IPS-18a (cell line): ENCODE results near the gene MKLN1.
A peak's percentile ranks its signal among the peaks of the same experiment; 100 is the strongest.
"Not testable (repeated sequence)": the region's sequence is repeated elsewhere in the genome, so short reads cannot be mapped to it uniquely, and the experiment has no call there.

Experiments used
- H3K27ac ChIP-seq: one replicate; pipeline ENCODE4 v1.5.1; 2013; ENCODE audit warnings: low read length
- H3K27me3 ChIP-seq: one replicate; pipeline ENCODE4 v1.6.1; 2013; ENCODE audit warnings: mild to moderate bottlenecking, low read length; ENCODE audit not compliant: control insufficient read depth, insufficient read depth
- H3K36me3 ChIP-seq: one replicate; pipeline ENCODE4 v1.6.1; 2013; ENCODE audit warnings: low read depth, low read length; ENCODE audit not compliant: control insufficient read depth
- H3K4me1 ChIP-seq: one replicate; pipeline ENCODE4 v1.6.1; 2013; ENCODE audit warnings: low read depth, low read length; ENCODE audit not compliant: control insufficient read depth
- H3K4me3 ChIP-seq: one replicate; pipeline ENCODE4 v1.5.1; 2013; ENCODE audit warnings: low read length
- H3K9ac ChIP-seq: one replicate; pipeline ENCODE4 v1.6.1; 2013; ENCODE audit warnings: mild to moderate bottlenecking, low read length, moderate library complexity
- H3K9me3 ChIP-seq: one replicate; pipeline ENCODE4 v1.6.1; 2013; ENCODE audit warnings: low read depth, low read length; ENCODE audit not compliant: control insufficient read depth

MKLN1 gene

GRCh38 chr7:131321656-131322055 is 6.0 kb upstream of the MKLN1 start:
- Histone ChIP-seq H3K9ac (no peak overlapping the region), H3K9me3 (no peaks in the 10 kb centered on the region), H3K4me3 (no peak overlapping the region), H3K27me3 (no peaks in the 10 kb centered on the region), H3K27ac (no peak overlapping the region), H3K36me3 (no peaks in the 10 kb centered on the region), H3K4me1 (peaks cover under 1% of the 10 kb centered on the region)

- Histone ChIP-seq H3K36me3 (no peaks in the 10 kb centered on the region), H3K27me3 (no peaks in the 10 kb centered on the region), H3K4me1 (peaks cover 4% of the 10 kb centered on the region), H3K4me3 (no peak overlapping the region), H3K9ac (no peak overlapping the region), H3K9me3 (no peaks in the 10 kb centered on the region), H3K27ac (no peak overlapping the region)
Observed at GRCh38 chr7:131322061-131322460, 5.6 kb upstream of the MKLN1 start.

GRCh38 chr7:131322861-131323260 is 4.8 kb upstream of the MKLN1 start:
- Histone ChIP-seq H3K9ac (no peak overlapping the region), H3K4me1 (peaks cover 5% of the 10 kb centered on the region), H3K27ac (no peak overlapping the region), H3K36me3 (no peaks in the 10 kb centered on the region), H3K27me3 (no peaks in the 10 kb centered on the region), H3K9me3 (no peaks in the 10 kb centered on the region), H3K4me3 (no peak overlapping the region)

GRCh38 chr7:131325179-131325840 is 2.4 kb upstream of the MKLN1 start:
- H3K36me3 ChIP-seq: no peaks in the 10 kb centered on the region
- H3K27ac ChIP-seq: no peak overlapping the region
- no peaks in the 10 kb centered on the region for H3K9me3 ChIP-seq
- no peaks in the 10 kb centered on the region for H3K27me3 ChIP-seq
- no peak overlapping the region for H3K9ac ChIP-seq
- peaks cover 12% of the 10 kb centered on the region for H3K4me1 ChIP-seq
- no peak overlapping the region for H3K4me3 ChIP-seq

- Histone ChIP-seq H3K9ac (no peak overlapping the region), H3K36me3 (no peaks in the 10 kb centered on the region), H3K4me3 (peak overlapping the region; percentile 86), H3K27ac (no peak overlapping the region), H3K9me3 (no peaks in the 10 kb centered on the region), H3K27me3 (no peaks in the 10 kb centered on the region), H3K4me1 (peaks cover 12% of the 10 kb centered on the region)
Observed at GRCh38 chr7:131326576-131326975, 1.1 kb upstream of the MKLN1 start.

GRCh38 chr7:131327049-131327625 is 539 bp upstream of the MKLN1 start:
- H3K4me3 ChIP-seq: peak overlapping the region; percentile 86
- peaks cover 12% of the 10 kb centered on the region for H3K4me1 ChIP-seq
- H3K9ac ChIP-seq: peak overlapping the region; percentile 94
- no peaks in the 10 kb centered on the region for H3K27me3 ChIP-seq
- no peaks in the 10 kb centered on the region for H3K9me3 ChIP-seq
- no peak overlapping the region for H3K27ac ChIP-seq
- no peaks in the 10 kb centered on the region for H3K36me3 ChIP-seq

GRCh38 chr7:131328377-131329175 is 900 bp downstream of the MKLN1 start:
- Histone ChIP-seq H3K4me1 (peaks cover 12% of the 10 kb centered on the region), H3K9ac (peak overlapping the region; percentile 94), H3K27me3 (no peaks in the 10 kb centered on the region), H3K4me3 (peak overlapping the region; percentile 86), H3K36me3 (no peaks in the 10 kb centered on the region), H3K9me3 (no peaks in the 10 kb centered on the region), H3K27ac (peak overlapping the region; percentile 97)

- H3K9ac ChIP-seq: no peak overlapping the region
- no peaks in the 10 kb centered on the region for H3K27me3 ChIP-seq
- H3K36me3 ChIP-seq: no peaks in the 10 kb centered on the region
- no peaks in the 10 kb centered on the region for H3K9me3 ChIP-seq
- H3K27ac ChIP-seq: no peak overlapping the region
- H3K4me3 ChIP-seq: peak overlapping the region; percentile 86
- H3K4me1 ChIP-seq: peaks cover 12% of the 10 kb centered on the region
Observed at GRCh38 chr7:131329176-131329570, 1.5 kb downstream of the MKLN1 start.

- Histone ChIP-seq H3K9ac (no peak overlapping the region), H3K27ac (no peak overlapping the region), H3K4me3 (no peak overlapping the region), H3K36me3 (no peaks in the 10 kb centered on the region), H3K4me1 (peaks cover 12% of the 10 kb centered on the region), H3K27me3 (no peaks in the 10 kb centered on the region), H3K9me3 (peaks cover under 1% of the 10 kb centered on the region)
Observed at GRCh38 chr7:131330299-131330698, 2.6 kb downstream of the MKLN1 start.

- no peak overlapping the region for H3K4me3 ChIP-seq
Observed at GRCh38 chr7:131331806-131332205, 4.1 kb downstream of the MKLN1 start.

GRCh38 chr7:131332729-131333128 is 5.1 kb downstream of the MKLN1 start:
- not testable (repeated sequence) for H3K9ac ChIP-seq, H3K4me1 ChIP-seq, H3K36me3 ChIP-seq, H3K27me3 ChIP-seq, H3K4me3 ChIP-seq, H3K27ac ChIP-seq
- H3K9me3 ChIP-seq: peaks cover 19% of the 10 kb centered on the region

More at GRCh38 chr7:131331806-131332205, 4.1 kb downstream of the MKLN1 start:
- no peak overlapping the region for H3K9ac ChIP-seq
- H3K27ac ChIP-seq: no peak overlapping the region
- peaks cover 14% of the 10 kb centered on the region for H3K9me3 ChIP-seq
- H3K4me1 ChIP-seq: peaks cover 10% of the 10 kb centered on the region
- H3K27me3 ChIP-seq: no peaks in the 10 kb centered on the region
- peaks cover 3% of the 10 kb centered on the region for H3K36me3 ChIP-seq
